Measurements from ENCODE around the gene WWTR1. TPM values are rescaled to one million over a fixed set of nuclear protein-coding genes. Genes with fewer than 3 reads are reported as not detected.

The WWTR1 gene
- total RNA-seq, 1 experiment from 2014 or later = 73.5 TPM

DNA sequence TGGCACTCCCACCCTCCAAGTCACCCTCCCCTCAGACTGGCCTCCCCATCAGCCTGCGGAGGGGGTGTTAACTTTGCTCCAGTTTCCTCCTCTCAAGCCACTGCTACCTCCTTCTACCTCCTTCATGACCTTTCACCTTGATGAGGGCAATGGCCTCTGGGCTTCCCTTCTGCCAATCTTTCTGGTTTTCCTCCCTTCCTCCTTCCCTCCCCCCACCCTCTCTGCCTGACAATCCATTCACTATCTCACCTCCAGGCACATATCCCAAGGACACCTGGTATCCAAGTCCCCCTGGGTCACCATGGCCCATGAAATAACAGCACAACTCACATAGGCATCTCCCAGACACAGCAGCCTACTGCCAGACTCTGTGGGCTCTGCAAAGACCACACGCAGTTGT, 80.0 kb downstream of the WWTR1 start:
- DNase-seq = no peak
- Histone ChIP-seq H3K4me1 (replicated peaks; ENCODE audit: insufficient read depth) (peaks cover 97% of the 10 kb centered on the region), H3K79me2 (ENCODE audit: low read depth) (peaks cover 68% of the 10 kb centered on the region), H3K4me2 (peak overlapping the region; percentile 75), H3F3A (ENCODE audit: insufficient read depth, low read depth) (peaks cover 83% of the 10 kb centered on the region), H3K9me2 (ENCODE audit: insufficient read depth) (no peaks in the 10 kb centered on the region; the same call in 1 of the 2 replicates), H3K4me3 (no peak overlapping the region), H4K20me1 (ENCODE audit: insufficient read depth) (no peaks in the 10 kb centered on the region), H3K36me3 (ENCODE audit: low read depth) (no peaks in the 10 kb centered on the region), H3K27ac (peak overlapping the region; percentile 98), H2AFZ (no peak overlapping the region), H3K9me3 (ENCODE audit: insufficient read depth, low read depth) (no peaks in the 10 kb centered on the region), H3K27me3 (ENCODE audit: insufficient read depth, low read depth) (no peaks in the 10 kb centered on the region)
- intact Hi-C loops (cut with micrococcal nuclease; ENCODE audit: unreplicated experiment) = loop anchor here (2.0 to 5.0 kb wide), 2 partner anchors 159 to 190 kb away; no protein-coding TSS in a partner anchor
- no TSS peak for BruUV-seq (replicated peaks)
- ChIA-PET POLR2A (ENCODE audit: unreplicated experiment) (interaction anchor here (1.0 kb wide), 1 partner anchor 81 kb away, joined by 4 read pairs; no protein-coding TSS in a partner anchor), CTCF (no interaction called here)
- TF ChIP-seq EZH2 (IDR thresholded peaks at IDR 0.05; ENCODE audit: low read depth) = no peak
- TF ChIP-seq, protein P1, sequence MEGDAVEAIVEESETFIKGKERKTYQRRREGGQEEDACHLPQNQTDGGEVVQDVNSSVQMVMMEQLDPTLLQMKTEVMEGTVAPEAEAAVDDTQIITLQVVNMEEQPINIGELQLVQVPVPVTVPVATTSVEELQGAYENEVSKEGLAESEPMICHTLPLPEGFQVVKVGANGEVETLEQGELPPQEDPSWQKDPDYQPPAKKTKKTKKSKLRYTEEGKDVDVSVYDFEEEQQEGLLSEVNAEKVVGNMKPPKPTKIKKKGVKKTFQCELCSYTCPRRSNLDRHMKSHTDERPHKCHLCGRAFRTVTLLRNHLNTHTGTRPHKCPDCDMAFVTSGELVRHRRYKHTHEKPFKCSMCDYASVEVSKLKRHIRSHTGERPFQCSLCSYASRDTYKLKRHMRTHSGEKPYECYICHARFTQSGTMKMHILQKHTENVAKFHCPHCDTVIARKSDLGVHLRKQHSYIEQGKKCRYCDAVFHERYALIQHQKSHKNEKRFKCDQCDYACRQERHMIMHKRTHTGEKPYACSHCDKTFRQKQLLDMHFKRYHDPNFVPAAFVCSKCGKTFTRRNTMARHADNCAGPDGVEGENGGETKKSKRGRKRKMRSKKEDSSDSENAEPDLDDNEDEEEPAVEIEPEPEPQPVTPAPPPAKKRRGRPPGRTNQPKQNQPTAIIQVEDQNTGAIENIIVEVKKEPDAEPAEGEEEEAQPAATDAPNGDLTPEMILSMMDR (conservative IDR thresholded peaks at IDR 0.05) = no peak

DNA sequence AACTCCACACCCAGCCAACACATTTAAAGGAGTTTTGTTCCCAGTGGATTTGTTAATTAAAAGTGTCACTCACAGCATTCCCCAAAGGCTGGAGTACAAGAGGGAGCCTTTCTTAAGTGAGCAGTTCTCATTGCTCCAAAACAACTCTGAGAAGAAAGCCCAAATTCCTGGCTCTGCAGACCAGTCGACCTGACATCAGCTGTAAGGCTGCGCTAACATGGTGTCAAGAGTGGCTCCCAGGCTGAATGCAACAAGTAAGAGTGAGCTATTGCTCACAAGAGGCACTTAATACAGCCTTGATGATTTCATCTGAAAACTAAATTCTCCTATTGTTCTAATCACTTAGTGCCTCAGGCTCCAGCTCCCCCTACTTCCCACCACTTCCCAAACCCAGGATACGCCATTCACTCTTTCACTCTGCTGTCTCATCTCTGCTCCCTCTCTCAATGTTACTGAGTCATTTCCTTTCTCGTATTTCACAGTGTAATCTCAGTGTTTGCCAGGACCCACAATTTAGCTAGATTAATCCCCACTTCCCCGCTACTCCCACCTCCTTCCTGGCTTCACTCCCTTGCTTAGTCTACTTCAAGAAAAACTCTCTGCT, 81.8 kb downstream of the WWTR1 start:
- BruUV-seq (replicated peaks) = no TSS peak
- intact Hi-C loops (cut with micrococcal nuclease; ENCODE audit: unreplicated experiment) = loop anchor here (1.0 to 5.0 kb wide), 3 partner anchors 36 to 189 kb away; no protein-coding TSS in a partner anchor
- Histone ChIP-seq H3K4me1 (replicated peaks; ENCODE audit: insufficient read depth) (peaks cover 89% of the 10 kb centered on the region), H3K9me3 (ENCODE audit: insufficient read depth, low read depth) (no peaks in the 10 kb centered on the region), H3K27me3 (ENCODE audit: insufficient read depth, low read depth) (no peaks in the 10 kb centered on the region), H3K9me2 (ENCODE audit: insufficient read depth) (no peaks in the 10 kb centered on the region; the same call in 1 of the 2 replicates), H3K36me3 (ENCODE audit: low read depth) (peaks cover 8% of the 10 kb centered on the region), H3K4me3 (peak overlapping the region; percentile 35; the same call in 1 of the 2 replicates), H2AFZ (no peak overlapping the region), H3F3A (ENCODE audit: insufficient read depth, low read depth) (peaks cover 73% of the 10 kb centered on the region), H3K4me2 (peak overlapping the region; percentile 75), H3K79me2 (ENCODE audit: low read depth) (peaks cover 84% of the 10 kb centered on the region), H3K27ac (peak overlapping the region; percentile 98), H4K20me1 (ENCODE audit: insufficient read depth) (no peaks in the 10 kb centered on the region)
- ChIA-PET CTCF (interaction anchor here (0.6 to 1.2 kb wide), 3 partner anchors 40 to 669 kb away, joined by 3 to 5 read pairs (median 5); no protein-coding TSS in a partner anchor), POLR2A (ENCODE audit: unreplicated experiment) (interaction anchor here (0.5 to 1.3 kb wide), 9 partner anchors 28 to 395 kb away, joined by 3 to 41 read pairs (median 6); partner anchors contain the start of genes PFN2, RNF13 and WWTR1)
- peak; percentile 73 to 91 for DNase-seq
- no peak for TF ChIP-seq EZH2 (IDR thresholded peaks at IDR 0.05; ENCODE audit: low read depth)
- TF ChIP-seq, protein P1 (conservative IDR thresholded peaks at IDR 0.05) = no peak

DNA sequence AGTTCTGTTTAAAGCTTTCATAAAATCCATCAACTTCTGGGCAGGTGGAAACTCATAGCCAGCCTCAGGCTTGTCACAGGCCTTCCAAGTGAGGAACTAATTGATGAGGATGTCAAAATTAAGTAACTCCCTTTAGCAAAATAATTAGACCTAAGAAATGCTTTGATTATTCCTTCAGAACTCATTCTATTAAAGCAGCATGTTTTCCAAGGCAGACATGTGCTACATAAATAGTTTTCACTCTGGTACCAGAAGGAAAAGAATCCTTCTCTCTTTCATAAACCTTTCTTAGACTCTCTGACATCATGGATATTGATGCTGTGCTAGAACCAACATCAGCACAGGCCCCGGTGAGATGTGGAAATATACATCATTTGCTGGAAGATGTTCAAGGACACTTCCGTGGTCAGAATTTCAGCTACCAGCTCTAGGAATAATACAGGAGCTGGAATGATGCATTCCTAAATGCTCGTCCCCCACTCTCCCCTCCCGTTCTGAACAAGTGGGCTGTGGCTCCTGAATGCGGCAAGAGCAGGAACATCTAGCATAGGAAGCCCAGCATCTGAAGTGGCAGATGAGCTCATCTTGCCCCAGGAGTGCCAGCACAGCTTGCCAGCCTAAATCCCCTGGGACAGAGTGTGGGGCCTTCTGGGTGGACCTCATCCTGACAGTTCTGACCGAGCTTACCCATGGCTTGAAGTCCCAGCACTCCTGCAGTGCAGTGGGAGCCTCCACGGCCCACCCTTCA, 82.4 kb downstream of the WWTR1 start:
- TF ChIP-seq, protein P1 (conservative IDR thresholded peaks at IDR 0.05) = no peak
- no peak for TF ChIP-seq EZH2 (IDR thresholded peaks at IDR 0.05; ENCODE audit: low read depth)
- Histone ChIP-seq H3K4me1 (replicated peaks; ENCODE audit: insufficient read depth) (peaks cover 82% of the 10 kb centered on the region), H3F3A (ENCODE audit: insufficient read depth, low read depth) (peaks cover 66% of the 10 kb centered on the region), H3K4me3 (peak overlapping the region; percentile 35; the same call in 1 of the 2 replicates), H3K27ac (peak overlapping the region; percentile 98), H3K36me3 (ENCODE audit: low read depth) (peaks cover 8% of the 10 kb centered on the region), H3K79me2 (ENCODE audit: low read depth) (peaks cover 81% of the 10 kb centered on the region), H3K27me3 (ENCODE audit: insufficient read depth, low read depth) (no peaks in the 10 kb centered on the region), H3K4me2 (peak overlapping the region; percentile 75), H3K9me2 (ENCODE audit: insufficient read depth) (no peaks in the 10 kb centered on the region; the same call in 1 of the 2 replicates), H3K9me3 (ENCODE audit: insufficient read depth, low read depth) (no peaks in the 10 kb centered on the region), H4K20me1 (ENCODE audit: insufficient read depth) (no peaks in the 10 kb centered on the region), H2AFZ (no peak overlapping the region)
- DNase-seq = no peak
- intact Hi-C loops (cut with micrococcal nuclease; ENCODE audit: unreplicated experiment) = loop anchor here (5.0 kb wide), 1 partner anchor 188 kb away; no protein-coding TSS in a partner anchor
- CTCF ChIA-PET = interaction anchor here (0.6 to 1.2 kb wide), 3 partner anchors 142 to 668 kb away, joined by 3 to 5 read pairs (median 3); no protein-coding TSS in a partner anchor
- TSS peak; percentile 73 for BruUV-seq (replicated peaks)
- POLR2A ChIA-PET (ENCODE audit: unreplicated experiment) = interaction anchor here (0.5 to 1.3 kb wide), 8 partner anchors 28 to 396 kb away, joined by 3 to 41 read pairs (median 7); partner anchors contain the start of genes PFN2, RNF13 and WWTR1
